Measurements from ENCODE around the gene CFAP20DC.
A peak's percentile ranks its signal among the peaks of the same experiment; 100 is the strongest.
"Not testable (repeated sequence)": the region's sequence is repeated elsewhere in the genome, so short reads cannot be mapped to it uniquely, and the experiment has no call there.

The CFAP20DC gene

GRCh38 chr3:58724336-58724735, 325.5 kb downstream of the CFAP20DC start:
- DNase-seq: no peak

- DNase-seq: no peak
Measured at GRCh38 chr3:58723173-58723572, 326.7 kb downstream of the CFAP20DC start.

GRCh38 chr3:58722561-58722960, 327.3 kb downstream of the CFAP20DC start:
- DNase-seq: no peak

- no peak for DNase-seq
Measured at GRCh38 chr3:58720526-58720925, 329.3 kb downstream of the CFAP20DC start.

GRCh38 chr3:58719684-58720083, 330.1 kb downstream of the CFAP20DC start:
- DNase-seq: peak; percentile 29

GRCh38 chr3:58713715-58714401, 336.0 kb downstream of the CFAP20DC start:
- no peak for DNase-seq

- no peak for DNase-seq
Measured at GRCh38 chr3:58711871-58712270, 338.0 kb downstream of the CFAP20DC start.

- DNase-seq: not testable (repeated sequence)
Measured at GRCh38 chr3:58708983-58709382, 340.8 kb downstream of the CFAP20DC start.

GRCh38 chr3:58708116-58708791, 341.6 kb downstream of the CFAP20DC start:
- no peak for DNase-seq

GRCh38 chr3:58707390-58707930, 342.4 kb downstream of the CFAP20DC start:
- DNase-seq: no peak

GRCh38 chr3:58706395-58707167, 343.2 kb downstream of the CFAP20DC start:
- DNase-seq: no peak

- DNase-seq: no peak
Measured at GRCh38 chr3:58704745-58705144, 345.1 kb downstream of the CFAP20DC start.

GRCh38 chr3:58704304-58704703, 345.5 kb downstream of the CFAP20DC start:
- DNase-seq: not testable (repeated sequence)

GRCh38 chr3:58698246-58698645, 351.6 kb downstream of the CFAP20DC start:
- no peak for DNase-seq

- DNase-seq: no peak
Measured at GRCh38 chr3:58697561-58697960, 352.3 kb downstream of the CFAP20DC start.

- not testable (repeated sequence) for DNase-seq
Measured at GRCh38 chr3:58696813-58697212, 353.0 kb downstream of the CFAP20DC start.

GRCh38 chr3:58696093-58696492, 353.7 kb downstream of the CFAP20DC start:
- DNase-seq: no peak

- DNase-seq: not testable (repeated sequence)
Measured at GRCh38 chr3:58695284-58695683, 354.5 kb downstream of the CFAP20DC start.

GRCh38 chr3:58693940-58694850, 355.6 kb downstream of the CFAP20DC start:
- no peak for DNase-seq

- DNase-seq: no peak
Measured at GRCh38 chr3:58692484-58692883, 357.3 kb downstream of the CFAP20DC start.

Measured in femur (tissue), 1 donor.